Measurements from ENCODE around the gene TCF25.
A peak's percentile ranks its signal among the peaks of the same experiment; 100 is the strongest.

The TCF25 gene

GRCh38 chr16:89917773-89918452 is 44.5 kb downstream of the TCF25 start:
- Histone ChIP-seq H3K4me3 (IDR thresholded peaks at IDR 0.05; ENCODE audit: insufficient read depth, low read depth, low read length) (no peak overlapping the region), H3K4me2 (peak overlapping the region; percentile 100), H3K9ac (peak overlapping the region; percentile 59)

GRCh38 chr16:89918453-89919347 is 45.3 kb downstream of the TCF25 start, which contains the start of gene MC1R:
TSS of gene MC1R (plus strand) at chr16:89918862. CDS start at chr16:89919259, 397 bp downstream.
- H2AFZ ChIP-seq (ENCODE audit: low read depth): peak within 1 kb of the TSS; percentile 76
- peaks cover 59% of the 10 kb centered on the region for H3K4me1 ChIP-seq (ENCODE audit: low read depth, poor library complexity, severe bottlenecking)
- H3K4me3 ChIP-seq (IDR thresholded peaks at IDR 0.05; ENCODE audit: insufficient read depth, low read depth, low read length): no peak within 1 kb of the TSS
- H3K79me2 ChIP-seq (ENCODE audit: insufficient read depth, low read depth): no peaks in the 10 kb centered on the region
- peak within 1 kb of the TSS; percentile 59 for H3K9ac ChIP-seq
- peaks cover 25% of the 10 kb centered on the region for H3K27me3 ChIP-seq (ENCODE audit: insufficient read depth, low read depth)
- H3K27ac ChIP-seq: peak within 1 kb of the TSS; percentile 72
- H3K36me3 ChIP-seq (ENCODE audit: insufficient read depth): no peaks in the 10 kb centered on the region
- no peaks in the 10 kb centered on the region for H4K20me1 ChIP-seq (ENCODE audit: insufficient read depth)
- peak; percentile 25 for TF ChIP-seq CTCF (conservative IDR thresholded peaks at IDR 0.05; ENCODE audit: low read depth, low read length)
- H3K4me2 ChIP-seq: peak within 1 kb of the TSS; percentile 100

More at GRCh38 chr16:89917773-89918452, 44.5 kb downstream of the TCF25 start:
- Histone ChIP-seq H3K4me1 (ENCODE audit: low read depth, poor library complexity, severe bottlenecking) (peaks cover 56% of the 10 kb centered on the region), H3K36me3 (ENCODE audit: insufficient read depth) (no peaks in the 10 kb centered on the region), H3K79me2 (ENCODE audit: insufficient read depth, low read depth) (no peaks in the 10 kb centered on the region), H3K27ac (peak overlapping the region; percentile 72), H4K20me1 (ENCODE audit: insufficient read depth) (no peaks in the 10 kb centered on the region), H3K27me3 (ENCODE audit: insufficient read depth, low read depth) (peaks cover 21% of the 10 kb centered on the region), H2AFZ (ENCODE audit: low read depth) (peak overlapping the region; percentile 76)
- no peak for TF ChIP-seq CTCF (conservative IDR thresholded peaks at IDR 0.05; ENCODE audit: low read depth, low read length)

GRCh38 chr16:89919535-89920406 is 46.4 kb downstream of the TCF25 start:
- Histone ChIP-seq H3K4me3 (IDR thresholded peaks at IDR 0.05; ENCODE audit: insufficient read depth, low read depth, low read length) (no peak overlapping the region), H3K9ac (no peak overlapping the region), H3K79me2 (ENCODE audit: insufficient read depth, low read depth) (no peaks in the 10 kb centered on the region), H3K4me2 (no peak overlapping the region), H3K4me1 (ENCODE audit: low read depth, poor library complexity, severe bottlenecking) (peaks cover 70% of the 10 kb centered on the region), H3K36me3 (ENCODE audit: insufficient read depth) (no peaks in the 10 kb centered on the region), H4K20me1 (ENCODE audit: insufficient read depth) (no peaks in the 10 kb centered on the region), H2AFZ (ENCODE audit: low read depth) (no peak overlapping the region), H3K27ac (no peak overlapping the region), H3K27me3 (ENCODE audit: insufficient read depth, low read depth) (peaks cover 34% of the 10 kb centered on the region)
- no peak for TF ChIP-seq CTCF (conservative IDR thresholded peaks at IDR 0.05; ENCODE audit: low read depth, low read length)

- no peak overlapping the region for H3K9ac ChIP-seq
- peaks cover 79% of the 10 kb centered on the region for H3K4me1 ChIP-seq (ENCODE audit: low read depth, poor library complexity, severe bottlenecking)
- no peak overlapping the region for H3K4me2 ChIP-seq
- no peak for TF ChIP-seq CTCF (conservative IDR thresholded peaks at IDR 0.05; ENCODE audit: low read depth, low read length)
- no peak overlapping the region for H3K27ac ChIP-seq
- no peaks in the 10 kb centered on the region for H3K36me3 ChIP-seq (ENCODE audit: insufficient read depth)
- no peaks in the 10 kb centered on the region for H3K79me2 ChIP-seq (ENCODE audit: insufficient read depth, low read depth)
- no peaks in the 10 kb centered on the region for H4K20me1 ChIP-seq (ENCODE audit: insufficient read depth)
- H2AFZ ChIP-seq (ENCODE audit: low read depth): no peak overlapping the region
- H3K4me3 ChIP-seq (IDR thresholded peaks at IDR 0.05; ENCODE audit: insufficient read depth, low read depth, low read length): no peak overlapping the region
- peaks cover 43% of the 10 kb centered on the region for H3K27me3 ChIP-seq (ENCODE audit: insufficient read depth, low read depth)
Measured at GRCh38 chr16:89920723-89921122, 47.3 kb downstream of the TCF25 start.
